Activated CD8-positive, alpha-beta memory T cell treated with anti-CD3 and anti-CD28 coated beads, Interleukin-2, amount 50 U/mL, for 1 hour (primary cell): ENCODE results near the gene STPG3.

Experiments
- DNase-seq: peaks from one replicate; pipeline ENCODE4 v3.0.0-alpha.2; 2020; ENCODE audit errors: extremely low read depth

The STPG3 gene

DNA sequence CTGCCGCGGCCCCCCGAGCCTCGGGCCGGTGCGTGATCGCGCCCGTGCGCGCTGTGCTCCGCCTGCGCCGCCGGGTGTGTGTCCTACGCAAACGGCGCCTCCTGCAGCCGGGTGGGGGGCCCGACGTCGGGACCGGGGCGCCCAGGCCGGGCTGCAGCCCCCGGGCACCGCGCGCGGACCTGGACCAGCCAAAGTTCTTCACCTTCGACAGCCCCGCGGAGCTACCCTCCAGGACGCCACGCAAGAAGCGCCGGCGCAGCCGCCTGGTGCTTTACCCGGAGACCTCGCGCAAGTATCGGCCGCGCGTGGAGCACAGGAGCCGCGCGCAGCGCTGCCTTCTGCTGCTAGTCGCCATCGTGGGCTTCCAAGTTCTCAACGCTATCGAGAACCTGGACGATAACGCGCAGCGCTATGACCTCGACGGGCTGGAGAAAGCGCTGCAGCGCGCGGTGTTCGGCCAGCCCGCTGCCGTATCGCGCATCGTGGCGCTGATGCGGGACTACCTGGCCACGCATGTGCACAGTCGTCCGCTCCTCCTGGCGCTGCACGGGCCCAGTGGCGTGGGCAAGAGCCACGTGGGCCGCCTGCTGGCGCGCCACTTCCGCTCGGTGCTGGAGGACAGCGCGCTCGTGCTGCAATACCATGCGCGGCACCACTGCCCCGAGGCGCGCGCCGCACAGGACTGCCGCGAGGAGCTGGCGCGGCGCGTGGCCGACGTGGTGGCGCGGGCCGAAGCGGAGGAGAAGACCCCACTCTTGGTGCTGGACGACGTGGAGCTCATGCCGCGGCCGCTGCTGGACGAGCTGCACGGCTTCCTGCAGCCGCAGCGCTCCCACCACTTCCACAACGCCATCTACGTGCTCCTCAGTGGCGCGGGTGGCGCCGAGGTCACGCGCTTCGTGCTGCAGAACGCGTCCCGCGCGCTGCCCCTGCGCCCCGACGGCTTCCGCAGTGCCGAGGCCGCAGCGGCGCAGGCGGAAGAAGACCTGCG is 27.9 kb downstream of the STPG3 start:
- no peak for DNase-seq

DNA sequence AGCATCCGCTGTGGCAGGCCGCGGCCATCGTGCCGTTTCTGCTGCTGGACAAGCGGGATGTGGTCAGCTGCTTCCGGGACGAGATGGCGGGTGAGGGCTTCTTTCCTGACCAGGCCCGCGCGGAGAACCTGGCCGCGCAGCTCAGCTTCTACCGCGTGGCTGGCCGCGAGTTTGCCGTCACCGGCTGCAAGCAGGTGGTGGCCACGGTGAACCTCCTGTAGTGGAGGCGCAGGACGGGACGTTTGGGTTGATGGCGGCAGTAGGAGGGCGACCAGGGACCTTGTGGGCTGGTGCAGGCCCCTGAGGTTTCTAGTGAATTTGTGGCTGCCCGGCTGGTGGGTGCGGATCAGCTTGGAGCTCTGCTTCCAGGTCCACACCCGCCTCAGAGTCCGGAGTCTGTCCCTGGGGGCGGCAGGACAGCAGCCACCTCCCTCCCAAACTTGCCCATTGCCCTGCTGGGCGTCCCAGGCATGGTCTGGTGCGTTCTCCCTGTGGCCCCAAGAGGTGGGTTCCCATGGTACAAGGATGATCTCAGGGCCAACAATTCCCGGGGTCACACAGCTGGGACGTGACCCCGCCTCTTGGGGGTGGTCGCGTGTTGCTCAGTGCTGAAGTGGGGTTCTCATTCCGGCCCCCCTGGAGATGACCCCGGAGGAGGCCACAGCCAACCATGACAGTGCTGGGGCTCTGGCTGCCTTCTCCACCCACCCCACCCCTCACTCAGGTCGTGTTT is 28.8 kb downstream of the STPG3 start:
- DNase-seq: no peak

DNA sequence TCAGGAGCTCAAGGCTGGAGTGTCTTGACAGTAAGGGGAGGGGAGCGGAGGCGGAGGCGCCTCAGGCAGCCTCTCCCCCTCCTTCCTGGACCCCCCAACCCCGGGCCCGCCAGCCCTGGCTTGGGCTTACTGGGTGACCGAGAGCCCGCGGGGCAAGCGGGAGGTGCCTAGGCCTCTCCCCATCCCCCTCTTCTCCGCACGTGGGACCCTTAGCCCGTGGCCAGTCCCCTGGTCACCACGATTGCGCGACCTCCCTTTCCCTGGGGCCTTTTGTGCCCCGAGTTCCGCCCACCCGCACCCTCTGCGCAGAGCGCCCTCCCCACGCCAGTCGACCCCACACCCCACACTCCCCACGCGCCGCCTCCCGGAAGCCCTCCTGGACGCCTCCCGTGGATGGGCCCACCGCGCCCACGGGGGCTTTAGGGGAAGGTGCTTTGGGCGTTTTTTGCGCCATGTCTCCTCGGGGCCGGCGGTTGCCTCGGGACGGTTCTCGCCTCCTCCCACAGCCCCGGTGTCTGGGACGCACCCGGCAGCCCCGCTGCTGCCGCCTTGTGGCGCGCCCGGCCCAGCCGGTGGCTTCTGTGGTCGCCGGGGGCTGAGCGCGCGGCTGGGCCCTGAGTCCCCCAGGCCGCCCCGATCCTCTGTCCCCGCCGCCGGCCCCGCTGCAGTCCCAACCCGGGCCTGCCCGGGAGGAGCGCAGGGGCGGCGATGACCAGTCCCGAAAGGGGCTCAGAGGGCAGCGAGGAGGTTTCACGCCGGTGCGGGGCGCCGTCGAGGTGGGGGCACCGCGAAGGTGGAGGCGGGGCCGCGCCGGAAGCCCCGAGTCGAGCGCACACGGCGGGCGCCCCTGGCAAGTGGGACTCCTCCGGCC is 29.6 kb downstream of the STPG3 start:
- no peak for DNase-seq

- DNase-seq: no peak
Observed at GRCh38 chr9:137281345-137282116, 30.4 kb downstream of the STPG3 start.

- DNase-seq: no peak
Observed at GRCh38 chr9:137286975-137287383, 35.9 kb downstream of the STPG3 start.

DNA sequence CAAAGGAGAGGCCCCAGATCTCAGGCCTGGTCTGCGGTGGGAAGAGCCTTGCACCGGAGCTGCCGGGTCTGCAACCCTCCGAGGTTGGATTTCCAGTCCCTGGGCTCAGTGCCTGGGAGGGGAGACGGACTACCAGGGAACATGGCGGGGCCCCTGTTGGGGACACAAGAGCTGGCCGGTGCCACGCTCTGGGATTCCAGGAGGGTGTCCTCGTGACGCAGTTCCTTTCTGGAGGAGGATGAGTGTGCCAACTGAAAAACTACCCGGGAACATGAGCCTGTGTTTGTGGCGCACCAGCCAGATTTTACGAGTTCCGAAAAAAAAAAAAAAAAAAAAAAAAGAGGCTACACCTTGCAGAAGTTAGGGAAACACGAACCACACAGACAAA is 42.0 kb downstream of the STPG3 start:
- no peak for DNase-seq

- DNase-seq: no peak
Observed at GRCh38 chr9:137293482-137294090, 42.5 kb downstream of the STPG3 start.

DNA sequence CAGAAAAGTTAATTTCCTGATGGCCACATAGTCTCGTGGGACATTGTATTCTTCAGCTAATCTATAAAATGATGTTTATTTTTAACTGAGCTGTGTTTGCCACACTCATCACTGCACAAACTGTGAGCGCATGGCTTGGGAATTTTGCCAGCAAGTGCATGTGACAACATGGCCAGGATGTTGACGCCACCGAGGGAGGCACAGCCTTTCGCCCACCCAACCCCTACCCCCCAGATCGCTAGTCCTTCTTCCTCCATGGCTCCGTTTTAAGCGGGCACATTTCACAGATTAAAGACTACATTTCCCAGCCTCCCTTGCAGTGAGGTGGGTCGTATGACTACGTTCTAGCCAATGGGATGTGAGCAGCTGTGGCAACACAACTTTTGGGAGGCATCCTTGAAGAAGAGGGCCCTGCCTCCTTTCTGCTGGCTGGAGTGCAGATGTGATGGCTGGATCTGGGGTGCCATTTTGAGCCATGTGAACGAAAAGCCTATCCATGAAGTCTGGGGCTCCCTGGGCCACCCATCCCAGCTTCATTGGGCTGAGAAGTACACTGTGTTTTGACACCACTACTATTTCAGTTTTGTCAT is 43.1 kb downstream of the STPG3 start:
- no peak for DNase-seq

GRCh38 chr9:137294681-137295237 is 43.7 kb downstream of the STPG3 start:
- DNase-seq: no peak

- no peak for DNase-seq
Observed at GRCh38 chr9:137295238-137295811, 44.2 kb downstream of the STPG3 start.

GRCh38 chr9:137295849-137296669 is 45.0 kb downstream of the STPG3 start:
- DNase-seq: no peak

DNA sequence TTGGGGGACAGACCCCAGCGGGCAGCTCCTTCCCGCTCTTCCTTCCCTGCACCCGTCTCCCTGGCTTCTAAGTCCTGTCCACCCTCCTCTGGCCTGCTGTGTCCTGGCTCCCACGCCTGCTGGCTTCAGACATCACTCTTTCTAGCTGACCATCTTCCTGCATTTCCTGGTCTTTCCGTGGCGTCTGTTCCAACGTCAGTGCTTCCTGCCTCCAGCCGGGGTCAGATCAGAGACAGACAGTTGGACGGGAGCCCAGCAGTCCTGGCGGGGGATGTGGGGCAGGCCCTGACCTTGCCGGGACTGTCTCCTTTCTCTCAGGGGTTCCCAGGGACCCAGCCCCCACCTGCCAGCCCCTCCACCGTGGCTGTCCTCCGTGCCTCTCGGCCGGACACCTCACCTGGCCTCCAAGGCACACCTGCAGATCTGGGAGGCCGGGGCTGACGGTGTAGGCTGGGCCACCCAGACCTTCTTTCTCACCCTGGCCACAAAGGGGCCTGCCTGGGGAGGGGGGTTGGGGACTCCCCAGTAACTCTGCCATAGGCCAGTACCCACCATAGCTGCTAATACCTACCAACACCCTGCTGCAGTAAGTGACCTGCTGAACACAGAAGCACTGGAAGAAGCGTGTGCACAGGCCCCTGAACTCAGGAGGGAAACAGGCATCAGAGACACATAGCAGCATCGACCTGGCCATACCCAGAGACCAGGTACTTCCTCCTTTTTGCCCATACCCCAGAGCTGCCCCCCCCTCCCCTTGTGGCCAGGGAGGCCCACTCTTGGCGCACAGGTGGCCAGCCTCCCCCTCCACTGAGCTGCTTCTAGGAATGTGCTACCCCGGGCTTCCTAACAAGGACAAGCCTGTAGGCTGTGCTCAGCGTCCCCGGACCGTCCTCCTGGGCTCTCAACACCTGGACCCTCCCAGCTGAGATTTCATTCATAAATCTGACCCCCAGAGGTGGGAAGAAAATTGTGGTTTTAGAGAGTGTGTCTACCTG is 45.9 kb downstream of the STPG3 start:
- no peak for DNase-seq

- DNase-seq: no peak
Observed at GRCh38 chr9:137297966-137298365, 46.9 kb downstream of the STPG3 start.

DNA sequence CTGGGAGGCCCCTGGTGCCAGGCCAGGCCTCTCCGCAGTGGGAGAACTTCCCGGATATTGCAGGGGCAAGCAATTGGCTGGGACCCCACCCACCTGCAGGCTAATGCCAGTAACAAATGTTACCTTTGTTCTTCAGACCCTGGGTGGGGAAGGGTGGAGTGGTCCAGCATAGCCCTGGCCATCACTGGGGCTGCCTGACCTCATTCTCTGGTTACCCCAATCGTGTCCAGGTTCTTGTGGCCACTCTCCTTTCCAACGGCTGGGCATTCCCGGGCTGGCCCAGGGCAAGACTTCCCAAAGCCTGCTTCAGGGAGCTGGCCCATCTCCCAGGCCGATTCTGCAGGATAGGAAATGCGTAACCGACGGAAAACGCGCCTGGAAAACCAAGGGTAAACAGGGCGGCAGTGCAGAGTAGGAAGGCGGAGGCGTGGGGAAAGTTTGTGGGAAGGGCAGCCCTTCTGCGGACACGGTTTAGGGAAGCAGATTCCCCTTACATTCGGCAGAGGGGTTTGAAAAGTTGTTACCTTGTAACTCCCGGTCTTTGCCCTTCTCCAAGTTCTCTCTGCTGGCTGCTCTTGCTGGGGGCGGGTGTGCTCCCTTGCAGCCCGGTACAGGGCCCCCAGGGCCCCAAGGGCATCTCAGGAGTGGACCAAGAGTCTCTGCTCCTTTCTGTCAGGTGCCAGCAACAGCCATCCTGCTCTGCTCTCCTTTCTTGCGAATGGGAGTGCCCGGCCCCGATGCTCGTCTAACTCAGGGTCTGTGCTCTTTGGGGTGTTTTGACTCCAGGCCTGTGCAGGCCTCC is 47.5 kb downstream of the STPG3 start:
- no peak for DNase-seq

GRCh38 chr9:137299203-137299565 is 48.1 kb downstream of the STPG3 start:
- no peak for DNase-seq

- DNase-seq: no peak
Observed at GRCh38 chr9:137299938-137300337, 48.9 kb downstream of the STPG3 start.
